Activated CD8-positive, alpha-beta memory T cell treated with anti-CD3 and anti-CD28 coated beads for 4 hours (primary cell): ENCODE results near the gene CCDC69.
"Not testable (repeated sequence)": the region's sequence is repeated elsewhere in the genome, so short reads cannot be mapped to it uniquely, and the experiment has no call there.

Source experiments
- DNase-seq, 2 donors: peaks; one replicate each; pipeline ENCODE4 v3.0.0-alpha.2; 2020; ENCODE audit warnings: low read depth in 2 of 2

CCDC69 gene

DNA sequence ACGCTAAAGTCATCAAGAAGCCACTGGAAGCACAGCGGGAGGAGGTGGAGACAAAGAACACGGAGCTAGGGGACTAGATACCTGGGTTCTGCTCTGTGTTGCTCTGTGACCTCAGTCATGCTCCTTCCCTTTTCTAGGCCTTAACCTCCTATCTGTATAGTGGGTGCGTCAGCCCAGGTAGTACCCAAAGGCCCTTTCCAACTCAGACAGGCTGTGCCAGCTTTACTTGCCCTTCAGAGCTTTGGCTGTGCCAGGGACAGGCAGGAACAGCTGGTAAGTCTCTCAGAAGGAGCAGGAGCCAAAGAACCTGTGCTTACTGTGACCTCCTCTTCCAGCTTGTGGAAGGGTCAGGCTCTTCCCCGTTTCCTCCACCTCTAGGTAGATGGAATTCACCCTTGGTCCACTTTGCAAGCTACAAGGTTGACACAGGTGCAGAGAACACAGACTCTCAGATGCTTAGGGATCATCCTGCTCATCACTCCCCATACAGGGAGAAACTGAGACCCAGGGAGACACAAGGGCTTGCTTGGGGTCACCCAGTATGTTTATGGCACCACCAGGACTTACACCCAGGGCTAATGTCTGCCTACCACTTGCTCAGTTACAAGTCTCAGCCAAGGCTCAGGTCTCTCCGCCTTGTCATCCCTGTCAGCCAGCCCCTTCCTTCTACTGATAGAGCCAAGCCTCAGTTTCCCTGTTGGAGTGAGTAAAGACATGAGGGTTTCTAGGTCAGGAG, 1.7 kb downstream of the CCDC69 start:
- DNase-seq, result no peak

DNA sequence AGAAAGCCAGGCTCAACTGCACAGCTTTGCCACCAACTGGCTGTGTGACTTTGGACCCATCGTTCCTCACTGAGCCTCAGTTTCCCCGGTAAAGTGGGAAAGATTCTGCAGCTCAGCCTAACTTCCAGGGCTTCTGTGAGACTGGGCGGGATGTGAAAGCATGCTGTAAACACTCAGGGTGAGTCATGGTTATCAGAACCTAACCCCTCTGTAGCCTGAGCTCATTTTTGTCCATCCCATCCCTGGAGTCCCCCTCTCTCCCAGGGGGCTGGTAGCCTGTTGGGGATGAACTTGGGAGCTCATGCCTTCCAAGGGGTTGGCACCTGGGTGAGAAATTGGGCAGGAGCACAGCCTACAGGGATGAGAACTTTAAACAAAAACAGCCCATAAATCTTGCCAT, 2.3 kb downstream of the CCDC69 start:
- DNase-seq, result no peak

DNA sequence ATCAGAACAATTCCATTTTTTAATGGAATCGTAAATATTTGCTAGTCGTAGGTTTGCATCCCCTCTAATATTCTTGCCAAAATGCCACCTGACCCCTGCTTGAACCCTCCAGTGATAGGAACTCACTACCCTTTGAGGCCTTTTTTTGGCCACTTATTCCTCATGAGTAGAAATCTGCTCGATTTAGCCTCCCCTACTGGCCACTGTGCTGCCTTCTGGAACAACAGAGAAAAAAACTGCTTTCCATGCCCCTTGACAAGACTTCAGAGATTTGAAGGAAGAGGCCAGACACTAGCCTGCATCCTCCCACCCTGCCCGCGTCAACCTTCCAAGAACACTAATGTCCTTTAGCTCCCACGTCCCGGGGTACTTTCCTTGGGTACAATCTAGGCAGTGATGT, 4.1 kb downstream of the CCDC69 start:
- DNase-seq, result no peak

DNA sequence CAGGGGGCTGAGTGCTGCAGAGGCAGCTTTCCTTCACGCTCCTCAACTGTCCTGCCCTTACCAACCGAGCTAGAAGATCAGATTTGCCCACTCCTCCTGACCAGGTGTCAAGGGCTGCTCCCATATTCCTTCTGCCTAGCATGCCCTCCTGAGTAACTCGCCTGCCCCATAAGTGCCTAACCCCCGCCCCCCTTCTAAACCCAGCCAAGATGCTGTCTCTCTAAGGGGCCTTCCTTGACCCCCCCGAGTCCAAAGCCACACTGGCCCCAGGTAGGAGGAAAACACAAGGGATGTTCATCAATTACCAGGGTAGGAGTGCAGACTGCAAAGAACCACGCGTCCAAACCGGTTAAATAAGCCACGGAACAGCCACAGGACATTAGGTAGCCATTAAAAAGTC, 4.8 kb downstream of the CCDC69 start:
- no peak for DNase-seq

DNA sequence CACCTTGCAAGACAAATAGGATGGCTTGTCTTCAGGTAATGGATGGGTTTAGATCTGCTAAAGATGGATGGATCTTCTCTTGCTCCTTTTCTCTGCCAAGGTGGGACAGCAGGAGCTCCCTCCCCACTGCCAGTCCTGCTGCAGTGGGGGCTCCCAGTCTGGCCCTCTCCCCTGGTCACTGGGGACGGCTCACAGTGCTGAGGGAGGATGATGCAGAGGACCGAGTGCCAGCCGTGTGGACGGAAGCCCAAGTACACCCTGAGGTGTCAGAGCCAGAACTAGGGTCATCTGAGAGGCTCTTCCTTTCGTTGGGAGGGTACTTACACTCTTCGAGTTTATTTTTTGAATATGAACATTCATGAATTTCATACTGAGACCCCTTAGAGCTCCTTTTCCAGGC, 5.7 kb downstream of the CCDC69 start:
- no peak for DNase-seq

DNA sequence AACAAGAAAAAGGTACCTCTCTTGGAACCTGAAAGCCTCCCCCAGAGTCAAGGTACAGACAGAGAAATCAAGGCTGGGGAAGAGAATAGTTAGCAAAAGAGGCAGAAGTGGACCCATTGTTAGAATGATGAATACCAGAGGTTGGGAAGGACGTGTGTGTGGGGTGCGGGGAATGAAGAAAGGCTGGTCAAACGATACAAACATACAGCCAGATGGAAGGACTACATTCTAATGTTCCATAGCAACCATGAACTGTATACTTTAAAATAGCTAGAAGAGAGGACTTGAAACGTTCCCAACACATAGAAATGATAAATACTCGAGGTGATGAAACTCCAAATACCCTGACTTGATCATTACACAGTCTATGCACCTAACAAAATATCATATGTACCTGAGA, 7.1 kb downstream of the CCDC69 start:
- DNase-seq, result no peak

DNA sequence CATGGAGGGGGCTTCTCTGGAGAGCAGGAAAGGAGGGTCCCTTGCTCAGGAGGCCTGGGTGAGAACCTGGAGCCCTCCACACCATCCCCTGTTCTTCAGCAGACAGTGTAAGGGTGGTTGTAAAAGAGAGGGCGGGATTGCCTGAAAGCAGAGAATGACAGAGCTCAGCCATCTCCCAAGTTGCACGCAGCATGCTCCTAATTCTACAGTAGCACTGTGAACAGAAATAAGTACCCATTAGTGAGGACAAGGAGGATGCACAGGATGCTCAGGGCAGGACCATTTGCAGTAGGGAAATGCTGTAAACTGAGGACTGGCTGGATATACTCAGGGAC, 8.4 kb downstream of the CCDC69 start:
- DNase-seq, result no peak

DNA sequence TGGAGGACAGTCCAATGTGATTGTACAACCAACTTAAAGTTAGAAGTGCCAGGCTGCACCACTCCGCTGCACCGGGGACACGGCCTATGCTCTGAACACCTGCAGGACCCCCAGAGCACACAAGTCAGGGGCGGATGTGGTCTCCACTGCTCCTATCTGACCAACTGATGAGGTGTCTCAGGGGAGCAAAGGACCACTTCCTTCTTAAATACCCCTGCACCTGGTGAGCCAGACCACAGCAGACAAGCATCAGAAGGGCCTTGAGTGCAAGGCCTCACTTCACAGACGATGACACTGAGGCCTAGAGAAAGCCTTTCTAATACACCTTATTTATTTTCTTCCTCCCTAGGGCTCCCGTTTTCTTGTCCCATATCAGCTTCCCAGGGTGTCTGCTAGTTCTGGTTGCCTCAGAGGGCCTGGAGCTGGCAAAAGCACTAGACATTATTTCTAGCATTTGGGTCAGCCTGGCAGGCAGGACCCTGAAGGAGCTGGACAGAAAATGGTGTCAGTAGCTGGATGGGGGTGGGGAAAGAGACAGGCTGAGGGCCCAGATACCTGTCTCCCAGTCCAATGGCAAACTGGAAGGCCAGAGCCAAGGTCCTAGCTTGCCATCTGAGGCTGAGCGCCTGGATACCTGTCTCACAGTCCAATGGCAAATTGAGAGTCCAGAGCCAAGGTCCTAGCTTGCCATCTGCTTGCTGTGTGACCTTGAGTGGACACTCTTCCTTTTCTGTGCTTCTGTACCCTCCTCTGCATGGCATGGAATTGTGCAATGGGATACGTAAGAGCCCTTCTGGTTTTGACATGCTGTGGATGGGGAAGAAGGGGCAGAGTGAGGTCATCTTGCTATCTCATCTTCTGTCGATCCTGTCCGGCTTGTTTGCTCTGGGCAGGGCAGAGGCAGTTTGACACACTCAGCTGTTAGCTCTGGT, 9.0 kb downstream of the CCDC69 start:
- DNase-seq, result no peak

DNA sequence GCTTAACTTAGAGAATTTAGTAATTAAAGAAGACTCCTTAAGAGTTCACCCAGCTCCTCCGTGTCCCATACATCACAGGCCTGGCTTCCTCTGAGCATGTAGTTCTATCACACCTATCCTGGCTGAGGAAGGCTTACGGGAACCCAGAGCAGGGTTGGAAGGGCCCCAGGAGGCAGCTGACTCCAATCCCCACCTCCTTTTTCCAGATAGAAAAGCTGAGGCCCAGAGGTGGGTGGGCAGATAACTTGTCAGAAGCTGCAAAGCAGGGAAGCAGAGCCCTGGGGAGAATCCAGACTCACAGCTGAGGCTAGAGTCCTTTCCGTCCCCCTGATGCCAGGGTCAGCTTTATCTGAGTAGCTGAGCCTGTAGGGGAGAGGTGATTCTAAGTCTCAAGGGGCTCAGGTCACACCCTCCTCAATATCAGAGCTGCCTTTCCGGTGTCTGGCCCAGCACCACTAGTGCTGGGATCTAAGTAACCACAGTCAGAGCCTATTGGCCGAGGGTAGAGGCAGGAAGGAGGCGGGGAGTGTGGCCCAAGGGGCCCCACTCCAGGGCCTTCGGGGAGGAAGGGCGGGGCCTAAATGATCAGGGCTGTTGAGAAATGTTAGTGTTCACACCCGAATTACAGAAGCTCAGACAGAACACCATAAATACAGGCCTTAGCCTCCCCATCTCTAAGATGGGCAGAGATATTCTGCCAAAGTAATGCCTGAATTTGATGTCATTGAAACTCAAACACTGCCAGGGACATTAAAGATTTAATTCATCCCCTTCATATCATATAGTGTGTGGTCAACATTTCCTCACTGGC, 9.9 kb downstream of the CCDC69 start:
- DNase-seq, result peak; percentile 66 to 67

DNA sequence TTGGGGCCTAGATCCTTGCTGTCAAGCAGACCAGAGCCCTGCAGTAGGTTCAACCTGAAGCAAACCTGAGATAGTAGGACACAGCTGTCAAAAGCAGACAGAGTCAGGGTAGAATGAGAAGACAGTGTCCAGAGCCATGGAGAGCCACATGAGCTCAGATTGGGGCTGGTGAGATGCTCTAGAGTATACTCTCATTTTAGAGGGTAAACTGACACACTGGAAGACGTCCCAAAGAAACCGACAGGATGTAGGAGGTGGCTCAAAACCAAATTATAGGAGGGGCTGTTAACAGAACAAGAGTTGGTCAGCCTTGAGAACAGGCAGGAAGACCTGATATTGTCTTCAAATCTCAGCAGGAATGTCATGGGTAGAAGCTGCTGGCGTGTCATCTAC, 11.5 kb downstream of the CCDC69 start:
- DNase-seq, result no peak

DNA sequence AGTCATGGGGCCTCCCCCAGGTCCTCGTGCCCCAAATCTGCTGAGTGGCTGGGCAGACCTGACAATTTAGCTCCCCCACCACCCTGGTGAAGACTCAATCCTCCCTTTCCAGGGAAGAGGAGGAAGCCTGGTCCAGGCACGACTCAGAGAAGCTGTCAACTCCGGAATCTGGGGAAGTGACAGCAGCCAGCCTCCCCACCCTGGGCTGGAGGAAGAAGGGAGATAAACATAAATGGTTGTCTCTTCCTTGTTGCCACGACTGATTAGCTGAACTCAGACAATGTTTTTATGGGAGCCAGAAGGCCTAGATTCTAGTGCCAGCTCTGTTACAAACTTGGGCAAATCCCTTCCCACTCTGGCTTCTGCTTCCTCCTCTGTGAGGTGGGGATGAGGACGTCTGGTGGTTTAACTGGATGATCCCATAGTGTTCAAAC, 15.4 kb downstream of the CCDC69 start:
- DNase-seq, result no peak

DNA sequence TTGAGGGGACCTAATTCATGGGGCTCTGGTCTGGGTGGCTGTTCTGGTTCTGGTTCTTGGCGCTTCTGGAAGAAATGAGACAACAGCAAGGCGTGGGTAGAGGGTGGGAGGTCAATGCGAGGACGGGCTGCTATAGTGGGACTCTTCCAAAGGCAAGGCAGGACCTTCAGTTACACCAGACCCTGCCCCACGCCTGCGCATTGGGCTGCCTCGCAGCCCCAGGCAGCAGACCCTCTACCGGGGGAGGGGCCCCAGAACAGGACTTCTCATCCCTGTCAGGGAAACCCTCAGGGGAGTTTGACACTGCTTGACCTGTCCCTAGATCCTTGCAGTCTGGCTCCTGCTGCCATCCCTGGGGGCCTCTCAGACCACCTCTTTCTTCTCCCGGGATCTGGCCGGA, 18.5 kb downstream of the CCDC69 start:
- DNase-seq, result no peak

DNA sequence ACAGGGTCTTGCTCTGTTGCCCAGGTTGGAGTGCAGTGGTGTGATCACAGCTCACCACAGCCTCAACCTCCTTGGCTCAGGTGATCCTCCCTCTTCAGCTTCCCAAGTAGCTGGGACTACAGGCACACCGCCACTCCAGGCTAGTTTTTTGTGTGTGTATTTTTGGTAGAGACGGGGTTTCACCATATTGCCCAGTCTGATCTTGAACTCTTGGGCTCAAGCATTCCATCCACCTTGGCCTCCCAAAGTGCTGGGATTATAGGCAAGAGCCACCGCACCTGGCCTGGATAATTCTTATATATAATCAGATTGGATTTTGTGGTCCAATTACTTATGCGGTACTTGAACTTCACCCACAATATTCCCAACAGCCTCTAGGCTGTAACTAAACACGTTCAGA, 19.8 kb downstream of the CCDC69 start:
- DNase-seq, result no peak

DNA sequence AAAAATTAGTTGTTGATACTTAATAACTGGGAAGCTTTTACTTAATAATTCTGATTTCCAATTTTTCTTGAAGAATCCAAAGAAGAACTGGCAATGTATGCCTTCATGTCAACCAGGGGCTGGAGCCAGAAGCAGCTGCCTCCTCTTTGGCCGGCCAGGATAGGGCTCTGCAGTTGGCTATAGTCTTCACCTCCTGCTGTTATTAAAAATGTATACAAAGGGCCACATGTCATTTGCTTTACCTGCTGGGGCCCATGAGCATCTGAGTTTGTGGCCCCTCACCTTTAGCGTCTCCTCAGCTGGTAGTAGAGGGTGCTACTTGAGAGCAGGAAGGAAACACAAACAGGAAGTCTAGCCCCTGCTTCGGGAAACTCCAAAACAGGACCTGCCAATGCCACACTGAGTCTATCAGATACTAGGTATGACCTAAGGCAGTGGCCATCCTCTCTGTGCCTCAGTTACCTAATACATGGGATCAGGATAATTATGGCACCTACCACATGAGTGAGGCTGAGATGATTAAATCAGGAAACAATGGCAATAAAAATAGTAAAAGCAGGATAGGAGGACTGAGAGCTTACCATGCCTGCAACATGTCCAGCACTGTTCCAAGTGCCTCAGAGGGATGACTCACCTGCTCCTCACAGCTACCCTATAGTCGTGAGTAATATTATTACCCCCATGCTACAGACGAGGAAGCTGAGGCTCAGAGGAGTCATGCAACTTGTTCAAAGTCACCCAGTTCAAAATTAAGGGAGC, 21.3 kb downstream of the CCDC69 start:
- DNase-seq, result no peak

DNA sequence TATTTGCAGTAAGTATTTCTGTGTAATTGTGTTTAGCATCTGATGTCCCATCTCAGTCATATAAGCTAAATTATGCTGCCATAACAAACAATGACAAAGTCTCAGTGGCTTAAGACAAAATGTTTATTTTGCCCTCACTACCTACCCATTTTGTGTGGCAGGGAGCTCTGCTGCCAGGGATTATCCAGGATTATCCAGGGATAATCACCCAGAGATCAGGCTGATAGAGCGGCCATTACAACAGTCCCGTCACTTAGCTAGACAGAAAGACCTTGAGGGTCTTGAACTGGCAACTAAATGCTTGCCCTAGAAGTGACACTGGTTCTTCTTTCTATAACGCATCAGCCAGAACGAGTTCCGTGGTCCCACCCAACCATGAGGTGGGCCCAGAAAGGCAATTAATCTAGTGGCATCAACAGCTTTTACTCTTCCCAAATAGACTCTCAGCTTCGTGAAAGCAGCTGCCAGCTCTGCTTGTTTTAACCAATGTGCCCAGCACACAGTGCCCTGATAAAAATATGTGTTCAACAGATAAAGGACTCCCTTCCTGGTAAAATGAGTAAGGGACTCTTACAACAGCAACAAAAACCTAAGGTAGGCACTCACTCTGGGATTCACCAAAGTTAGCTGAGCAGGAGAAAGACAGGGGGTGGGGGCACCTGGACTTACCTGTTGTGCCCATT, 22.8 kb downstream of the CCDC69 start:
- no peak for DNase-seq

DNA sequence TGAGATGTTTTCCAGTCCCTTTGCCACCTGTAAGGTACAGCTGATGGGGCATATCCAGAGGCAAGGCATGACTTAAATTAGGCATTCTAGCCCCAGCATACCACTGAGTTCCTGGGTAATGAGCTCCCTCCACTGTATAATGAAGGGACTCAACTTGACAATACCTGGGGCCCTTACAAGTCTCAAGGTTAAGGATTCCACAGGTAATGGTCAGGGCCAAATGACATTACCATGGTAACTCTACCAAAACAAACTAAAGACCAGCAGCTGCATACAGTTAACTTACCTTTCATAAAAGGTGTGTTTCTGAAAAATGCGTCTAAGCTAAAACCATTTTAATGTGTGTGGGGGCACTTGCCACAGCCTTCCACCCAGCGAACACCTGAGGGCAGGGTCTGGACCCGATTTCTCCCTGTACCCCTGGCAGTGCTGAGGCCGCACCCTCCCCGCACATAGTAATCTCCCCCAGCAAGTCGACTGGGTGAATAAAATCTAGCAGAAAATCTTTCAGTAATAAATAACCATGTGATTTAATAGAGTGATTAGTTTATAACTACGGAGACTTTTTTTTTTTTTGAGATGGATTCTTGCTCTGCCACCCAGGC, 24.2 kb downstream of the CCDC69 start:
- no peak for DNase-seq

DNA sequence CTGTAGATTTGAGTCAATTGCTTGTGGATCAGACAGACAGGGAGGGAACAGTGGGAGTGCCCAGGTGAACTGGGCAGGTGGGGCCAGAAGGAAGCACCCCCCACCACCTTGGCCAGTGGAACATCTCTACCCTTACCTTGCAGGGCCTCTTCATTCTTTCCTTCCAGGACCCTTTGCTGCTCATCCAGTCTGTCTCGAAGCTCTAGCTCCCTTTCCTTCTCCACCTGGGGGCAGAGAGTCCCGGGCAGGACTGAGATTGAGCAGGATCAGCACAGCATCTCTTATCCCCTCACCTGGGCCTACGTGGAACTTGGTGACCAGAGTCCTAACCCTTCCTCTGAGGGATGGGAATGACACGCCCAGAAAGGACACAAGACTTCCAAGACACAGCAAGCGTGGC, 25.0 kb downstream of the CCDC69 start:
- no peak for DNase-seq

DNA sequence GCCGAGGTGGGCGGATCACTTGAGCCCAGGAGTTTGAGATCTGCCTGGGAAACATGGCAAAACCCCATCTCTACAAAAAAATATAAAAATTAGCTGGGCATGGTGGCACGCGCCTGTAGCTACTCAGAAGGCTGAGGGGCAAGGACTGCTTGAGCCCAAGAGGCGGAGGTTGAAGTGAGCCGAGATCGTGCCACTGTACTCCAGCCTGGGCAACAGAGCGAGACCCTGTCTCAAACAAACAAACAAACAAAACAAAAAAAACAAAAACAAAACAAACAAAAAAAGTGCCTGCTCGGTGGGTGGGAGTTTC, 26.6 kb downstream of the CCDC69 start:
- DNase-seq, result not testable (repeated sequence)

DNA sequence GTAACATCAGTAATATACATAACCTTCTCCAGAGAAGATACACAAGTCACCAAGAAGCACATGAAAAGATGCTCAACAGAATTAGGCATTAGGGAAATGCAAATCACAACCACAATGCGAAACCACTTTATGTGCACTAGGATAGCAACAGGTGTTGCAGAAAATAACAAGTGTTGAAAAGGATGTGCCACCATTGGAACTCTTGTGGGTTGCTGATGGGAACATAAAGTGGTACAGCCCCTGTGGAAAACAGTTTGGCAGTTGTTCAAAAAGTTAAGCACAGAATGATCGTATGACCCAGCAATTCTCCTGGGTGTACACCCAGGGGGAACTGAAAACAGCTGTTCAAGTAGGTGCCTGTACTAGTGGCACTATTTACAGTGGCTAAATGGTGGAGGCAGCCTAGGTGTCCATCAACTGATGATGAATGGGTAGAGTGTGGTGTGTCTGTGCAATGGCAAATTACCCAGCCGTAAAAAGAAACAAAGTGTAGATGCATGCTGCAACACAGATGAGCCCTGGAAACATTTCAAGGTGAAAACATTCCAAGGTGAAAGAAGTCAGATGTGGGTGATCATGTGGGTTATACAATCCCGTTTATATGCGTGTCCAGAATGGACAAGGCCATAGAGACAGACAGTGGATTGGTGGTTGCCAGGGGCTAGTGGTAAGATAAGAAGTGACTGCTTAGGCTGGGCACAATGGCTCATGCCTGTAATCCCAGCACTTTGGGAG, 27.2 kb downstream of the CCDC69 start:
- no peak for DNase-seq

DNA sequence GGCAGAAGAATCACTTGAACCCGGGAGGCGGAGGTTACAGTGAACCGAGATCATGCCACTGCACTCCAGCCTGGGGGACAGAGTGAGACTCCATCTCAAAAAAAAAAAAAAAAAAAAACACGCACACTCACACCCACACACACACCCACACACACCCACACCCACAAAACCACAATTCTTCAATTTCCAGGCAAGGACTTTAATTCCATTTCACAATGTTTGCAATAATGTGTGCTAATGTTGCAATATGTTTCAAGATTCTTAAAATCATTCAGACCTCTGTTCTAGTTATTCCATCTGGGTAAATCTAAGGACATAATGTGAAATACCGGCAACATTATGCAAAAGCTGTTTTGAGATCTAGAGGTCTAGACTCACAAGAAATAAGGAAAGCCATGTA, 28.3 kb downstream of the CCDC69 start:
- DNase-seq, result no peak
